ENCODE results near the gene E2F3. TPM values are rescaled to one million over a fixed set of nuclear protein-coding genes. Genes with fewer than 3 reads are reported as not detected.
"Not testable (repeated sequence)": the region's sequence is repeated elsewhere in the genome, so short reads cannot be mapped to it uniquely, and the experiment has no call there.

Gene E2F3
- total and polyA plus RNA-seq, 4 donors = 5.4 to 36.4 (median 17.0) TPM

DNA sequence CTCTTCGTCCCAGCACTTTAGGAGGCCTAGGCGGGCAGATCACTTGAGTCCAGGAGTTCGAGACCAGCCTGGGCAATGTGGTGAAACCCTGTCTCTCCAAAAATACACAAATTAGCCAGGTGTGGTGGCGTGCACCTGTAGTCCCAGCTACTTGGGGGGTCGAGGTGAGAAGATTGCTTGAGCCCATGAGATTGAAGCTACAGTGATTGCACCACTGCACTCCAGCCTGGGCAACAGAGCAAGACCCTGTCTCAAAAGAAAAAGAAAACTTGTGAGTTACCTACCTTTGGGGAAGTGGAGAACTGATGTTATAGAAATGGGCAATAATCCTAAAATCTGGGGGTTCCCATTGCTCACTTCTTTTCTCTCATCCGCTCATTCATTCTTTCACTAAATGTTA lies 58.0 kb downstream of the E2F3 start:
- no peaks in the 10 kb centered on the region for H3K4me1 ChIP-seq (ENCODE audit: control insufficient read depth, insufficient read depth, low read length)
- no peak for DNase-seq (ENCODE audit: low read depth in 4 of 6, low spot score in 6 of 6)
- H3K9me3 ChIP-seq (ENCODE audit: control insufficient read depth, insufficient read depth, low read length) = no peaks in the 10 kb centered on the region
- H3K4me3 ChIP-seq (ENCODE audit: low read depth, low read length) = no peak overlapping the region
- no peaks in the 10 kb centered on the region for H3K27me3 ChIP-seq (ENCODE audit: control insufficient read depth, insufficient read depth, low read length)
- no peaks in the 10 kb centered on the region for H3K36me3 ChIP-seq (ENCODE audit: control insufficient read depth, insufficient read depth, low read length)
- 100% methylated on average over 3 of the region's 6 CpGs for WGBS (ENCODE audit: insufficient coverage)
- H3K27ac ChIP-seq (ENCODE audit: low read depth, low read length) = no peak overlapping the region

DNA sequence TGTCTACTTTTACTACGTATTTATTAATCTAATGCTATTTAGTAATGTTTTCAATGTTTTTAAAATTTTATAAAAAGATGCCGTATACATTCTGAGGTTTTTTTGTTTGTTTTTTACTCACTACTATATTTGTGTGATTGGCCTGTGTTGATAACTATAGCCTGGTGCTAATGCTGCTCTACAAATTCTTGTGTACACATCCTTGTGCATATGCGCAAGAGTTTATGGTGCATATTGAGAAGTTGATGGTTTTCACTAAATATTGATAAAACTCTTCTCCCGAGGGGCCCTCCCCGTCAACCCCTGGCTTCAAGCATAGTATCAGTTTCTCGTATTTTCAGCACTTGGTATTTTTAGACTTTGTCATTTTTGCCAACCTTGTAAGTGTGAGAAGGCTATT lies 59.9 kb downstream of the E2F3 start:
- no peaks in the 10 kb centered on the region for H3K36me3 ChIP-seq (ENCODE audit: control insufficient read depth, insufficient read depth, low read length)
- H3K27me3 ChIP-seq (ENCODE audit: control insufficient read depth, insufficient read depth, low read length) = no peaks in the 10 kb centered on the region
- no peak overlapping the region for H3K4me3 ChIP-seq (ENCODE audit: low read depth, low read length)
- no peak overlapping the region for H3K27ac ChIP-seq (ENCODE audit: low read depth, low read length)
- WGBS (ENCODE audit: insufficient coverage) = no CpG with 5 or more reads among the region's 6 CpGs
- DNase-seq (ENCODE audit: low read depth in 4 of 6, low spot score in 6 of 6) = no peak
- no peaks in the 10 kb centered on the region for H3K4me1 ChIP-seq (ENCODE audit: control insufficient read depth, insufficient read depth, low read length)
- H3K9me3 ChIP-seq (ENCODE audit: control insufficient read depth, insufficient read depth, low read length) = no peaks in the 10 kb centered on the region

DNA sequence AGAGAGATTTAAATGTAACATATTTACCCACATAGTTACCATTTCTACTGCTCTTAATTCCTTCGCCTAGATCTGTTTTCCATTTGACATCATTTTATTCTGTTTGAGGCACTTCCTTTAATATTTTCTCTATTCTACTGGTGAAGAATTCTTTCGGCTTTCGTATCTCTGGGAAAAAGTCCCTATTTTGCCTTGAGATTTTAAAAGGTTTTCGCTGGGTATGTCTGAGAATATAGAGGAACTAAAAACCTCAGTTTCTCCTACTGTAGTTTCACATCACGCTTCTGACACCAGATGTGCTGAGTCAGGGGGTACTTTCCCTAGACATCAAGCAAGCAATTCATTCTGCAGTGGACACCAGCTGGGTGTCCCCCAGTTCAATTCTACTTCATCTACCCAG lies 61.7 kb downstream of the E2F3 start:
- Histone ChIP-seq H3K27me3 (ENCODE audit: control insufficient read depth, insufficient read depth, low read length) (no peaks in the 10 kb centered on the region), H3K27ac (ENCODE audit: low read depth, low read length) (no peak overlapping the region), H3K4me3 (ENCODE audit: low read depth, low read length) (no peak overlapping the region), H3K36me3 (ENCODE audit: control insufficient read depth, insufficient read depth, low read length) (no peaks in the 10 kb centered on the region), H3K4me1 (ENCODE audit: control insufficient read depth, insufficient read depth, low read length) (no peaks in the 10 kb centered on the region), H3K9me3 (ENCODE audit: control insufficient read depth, insufficient read depth, low read length) (no peaks in the 10 kb centered on the region)
- no peak for DNase-seq (ENCODE audit: low read depth in 4 of 6, low spot score in 6 of 6)
- no CpG with 5 or more reads among the region's 5 CpGs for WGBS (ENCODE audit: insufficient coverage)

DNA sequence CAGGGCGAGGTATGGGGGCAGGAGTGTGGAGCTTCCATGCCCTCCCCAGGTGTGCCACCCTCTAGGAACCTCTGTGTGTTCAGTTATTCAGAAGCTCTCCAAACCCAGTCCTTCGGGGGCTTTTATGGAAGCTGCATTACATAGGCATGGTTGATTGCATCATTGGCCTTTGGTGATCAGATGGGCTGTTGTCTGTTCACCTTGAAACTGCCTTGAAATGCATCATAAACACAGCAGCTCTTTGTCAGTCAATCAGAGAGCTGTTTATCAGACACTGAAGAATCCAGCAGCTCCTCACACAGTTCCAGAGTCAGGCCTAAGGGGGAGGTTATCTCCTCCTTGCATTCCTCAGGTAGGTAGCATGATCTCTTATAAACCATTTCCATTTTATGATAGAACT lies 62.4 kb downstream of the E2F3 start:
- H3K27me3 ChIP-seq (ENCODE audit: control insufficient read depth, insufficient read depth, low read length) = no peaks in the 10 kb centered on the region
- no peaks in the 10 kb centered on the region for H3K9me3 ChIP-seq (ENCODE audit: control insufficient read depth, insufficient read depth, low read length)
- 100% methylated on average over 1 of the region's 2 CpGs for WGBS (ENCODE audit: insufficient coverage)
- no peaks in the 10 kb centered on the region for H3K36me3 ChIP-seq (ENCODE audit: control insufficient read depth, insufficient read depth, low read length)
- H3K27ac ChIP-seq (ENCODE audit: low read depth, low read length) = no peak overlapping the region
- no peak overlapping the region for H3K4me3 ChIP-seq (ENCODE audit: low read depth, low read length)
- DNase-seq (ENCODE audit: low read depth in 4 of 6, low spot score in 6 of 6) = no peak
- H3K4me1 ChIP-seq (ENCODE audit: control insufficient read depth, insufficient read depth, low read length) = no peaks in the 10 kb centered on the region

DNA sequence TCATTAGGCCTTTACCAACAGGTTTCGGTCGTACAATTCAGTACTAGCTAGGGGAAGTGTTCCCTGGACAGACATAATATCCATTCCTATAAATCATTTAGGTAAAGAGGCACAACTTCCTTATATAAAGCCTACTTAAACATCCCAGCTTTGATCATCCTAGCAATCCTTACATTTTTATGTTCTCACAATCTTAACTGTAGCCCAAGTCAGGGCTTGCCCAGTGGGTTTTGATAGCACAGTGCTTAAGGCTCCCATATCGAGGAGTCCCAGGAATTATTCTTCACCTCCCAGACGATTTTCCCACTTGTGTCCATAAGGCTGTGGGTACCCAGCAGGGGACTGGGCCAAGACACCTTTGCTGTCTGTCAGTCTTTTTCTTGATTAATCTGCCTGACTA lies 63.2 kb downstream of the E2F3 start:
- Histone ChIP-seq H3K27me3 (ENCODE audit: control insufficient read depth, insufficient read depth, low read length) (no peaks in the 10 kb centered on the region), H3K4me1 (ENCODE audit: control insufficient read depth, insufficient read depth, low read length) (no peaks in the 10 kb centered on the region), H3K36me3 (ENCODE audit: control insufficient read depth, insufficient read depth, low read length) (no peaks in the 10 kb centered on the region), H3K27ac (ENCODE audit: low read depth, low read length) (no peak overlapping the region), H3K9me3 (ENCODE audit: control insufficient read depth, insufficient read depth, low read length) (no peaks in the 10 kb centered on the region), H3K4me3 (ENCODE audit: low read depth, low read length) (no peak overlapping the region)
- no peak for DNase-seq (ENCODE audit: low read depth in 4 of 6, low spot score in 6 of 6)
- 95% methylated on average over 2 of the region's 4 CpGs for WGBS (ENCODE audit: insufficient coverage)

DNA sequence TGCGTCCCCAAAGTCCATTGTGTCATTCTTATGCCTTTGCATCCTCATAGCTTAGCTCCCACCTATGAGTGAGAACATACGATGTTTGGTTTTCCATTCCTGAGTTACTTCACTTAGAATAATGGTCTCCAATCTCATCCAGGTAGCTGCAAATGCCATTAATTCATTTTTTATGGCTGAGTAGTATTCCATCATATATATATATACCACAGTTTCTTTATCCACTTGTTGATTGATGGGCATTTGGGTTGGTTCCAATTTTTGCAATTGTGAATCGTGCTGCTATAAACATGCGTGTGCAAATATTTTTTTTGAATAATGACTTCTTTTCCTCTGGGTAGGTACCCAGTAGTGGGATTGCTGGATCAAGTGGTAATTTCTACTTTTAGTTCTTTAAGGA lies 63.9 kb downstream of the E2F3 start:
- not testable (repeated sequence) for H3K27ac ChIP-seq (ENCODE audit: low read depth, low read length); H3K9me3 ChIP-seq (ENCODE audit: control insufficient read depth, insufficient read depth, low read length); H3K27me3 ChIP-seq (ENCODE audit: control insufficient read depth, insufficient read depth, low read length); H3K4me3 ChIP-seq (ENCODE audit: low read depth, low read length); DNase-seq (ENCODE audit: low read depth in 4 of 6, low spot score in 6 of 6); H3K36me3 ChIP-seq (ENCODE audit: control insufficient read depth, insufficient read depth, low read length); H3K4me1 ChIP-seq (ENCODE audit: control insufficient read depth, insufficient read depth, low read length)
- no CpG with 5 or more reads among the region's 4 CpGs for WGBS (ENCODE audit: insufficient coverage)

DNA sequence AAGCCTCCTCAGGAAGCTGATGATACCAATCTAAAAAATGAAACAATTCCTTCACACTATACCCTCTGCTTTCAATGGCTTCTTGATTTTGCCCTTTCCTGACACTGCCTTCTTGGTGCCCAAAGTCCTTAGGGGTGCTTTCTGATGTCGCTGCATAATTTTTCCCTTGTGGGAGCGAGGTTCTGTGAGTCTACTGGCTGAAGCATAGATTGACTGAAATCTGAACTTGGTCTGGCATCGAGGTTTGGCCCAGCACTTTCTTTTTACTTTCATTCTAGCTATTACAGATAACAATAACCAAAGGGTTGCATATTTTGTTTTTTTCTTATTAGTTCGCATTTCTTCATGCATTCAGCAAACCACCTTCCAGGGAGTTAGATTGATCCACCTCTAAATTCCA lies 65.8 kb downstream of the E2F3 start:
- Histone ChIP-seq H3K27me3 (ENCODE audit: control insufficient read depth, insufficient read depth, low read length) (no peaks in the 10 kb centered on the region), H3K4me3 (ENCODE audit: low read depth, low read length) (no peak overlapping the region), H3K27ac (ENCODE audit: low read depth, low read length) (no peak overlapping the region), H3K4me1 (ENCODE audit: control insufficient read depth, insufficient read depth, low read length) (no peaks in the 10 kb centered on the region), H3K36me3 (ENCODE audit: control insufficient read depth, insufficient read depth, low read length) (no peaks in the 10 kb centered on the region), H3K9me3 (ENCODE audit: control insufficient read depth, insufficient read depth, low read length) (no peaks in the 10 kb centered on the region)
- 100% methylated on average over 2 of the region's 4 CpGs for WGBS (ENCODE audit: insufficient coverage)
- DNase-seq (ENCODE audit: low read depth in 4 of 6, low spot score in 6 of 6) = no peak

DNA sequence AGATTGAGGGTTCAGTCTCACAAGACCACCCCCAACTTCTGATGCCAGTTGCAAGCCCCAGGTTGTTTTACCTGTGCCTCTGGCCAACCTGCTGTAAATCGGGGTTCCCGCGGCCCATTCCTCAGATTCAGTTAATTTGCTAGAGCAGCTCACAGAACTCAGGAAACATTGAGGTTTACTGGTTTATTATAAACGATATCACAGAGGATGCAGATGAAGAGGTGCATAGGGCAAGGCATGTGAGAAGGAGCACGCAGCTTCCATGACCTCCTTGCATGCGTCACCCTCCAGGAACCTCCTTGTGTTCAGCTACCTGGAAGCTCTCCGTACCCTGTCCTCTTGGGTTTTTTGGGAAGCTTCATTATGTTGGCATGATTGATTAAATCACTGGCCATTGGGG lies 66.5 kb downstream of the E2F3 start:
- no peak for DNase-seq (ENCODE audit: low read depth in 4 of 6, low spot score in 6 of 6)
- no peak overlapping the region for H3K27ac ChIP-seq (ENCODE audit: low read depth, low read length)
- H3K4me3 ChIP-seq (ENCODE audit: low read depth, low read length) = no peak overlapping the region
- no peaks in the 10 kb centered on the region for H3K9me3 ChIP-seq (ENCODE audit: control insufficient read depth, insufficient read depth, low read length)
- WGBS (ENCODE audit: insufficient coverage) = 94% methylated on average over 4 of the region's 7 CpGs
- H3K4me1 ChIP-seq (ENCODE audit: control insufficient read depth, insufficient read depth, low read length) = no peaks in the 10 kb centered on the region
- H3K36me3 ChIP-seq (ENCODE audit: control insufficient read depth, insufficient read depth, low read length) = no peaks in the 10 kb centered on the region
- H3K27me3 ChIP-seq (ENCODE audit: control insufficient read depth, insufficient read depth, low read length) = no peaks in the 10 kb centered on the region

DNA sequence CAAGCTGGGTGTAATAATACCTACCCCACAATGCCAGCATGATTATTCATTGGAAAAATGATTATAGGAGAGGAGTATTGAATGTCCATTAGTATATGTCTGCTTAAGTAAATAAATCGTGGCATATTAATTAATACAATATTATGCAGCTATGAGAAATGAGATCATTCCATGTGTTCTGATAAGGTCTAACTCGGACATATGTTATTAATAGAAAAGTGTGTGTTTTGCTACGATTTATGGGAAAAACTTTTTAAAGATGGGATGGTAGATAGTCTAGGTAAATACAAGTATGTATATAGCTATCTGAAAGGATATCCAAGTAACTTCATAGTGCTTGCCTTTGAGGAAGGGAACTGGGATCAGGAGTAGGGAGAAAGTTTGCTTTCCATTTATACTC lies 71.1 kb downstream of the E2F3 start:
- Histone ChIP-seq H3K36me3 (ENCODE audit: control insufficient read depth, insufficient read depth, low read length) (no peaks in the 10 kb centered on the region), H3K27me3 (ENCODE audit: control insufficient read depth, insufficient read depth, low read length) (no peaks in the 10 kb centered on the region), H3K9me3 (ENCODE audit: control insufficient read depth, insufficient read depth, low read length) (no peaks in the 10 kb centered on the region), H3K4me1 (ENCODE audit: control insufficient read depth, insufficient read depth, low read length) (no peaks in the 10 kb centered on the region), H3K27ac (ENCODE audit: low read depth, low read length) (no peak overlapping the region), H3K4me3 (ENCODE audit: low read depth, low read length) (no peak overlapping the region)
- no CpG with 5 or more reads among the region's 3 CpGs for WGBS (ENCODE audit: insufficient coverage)
- no peak for DNase-seq (ENCODE audit: low read depth in 4 of 6, low spot score in 6 of 6)

DNA sequence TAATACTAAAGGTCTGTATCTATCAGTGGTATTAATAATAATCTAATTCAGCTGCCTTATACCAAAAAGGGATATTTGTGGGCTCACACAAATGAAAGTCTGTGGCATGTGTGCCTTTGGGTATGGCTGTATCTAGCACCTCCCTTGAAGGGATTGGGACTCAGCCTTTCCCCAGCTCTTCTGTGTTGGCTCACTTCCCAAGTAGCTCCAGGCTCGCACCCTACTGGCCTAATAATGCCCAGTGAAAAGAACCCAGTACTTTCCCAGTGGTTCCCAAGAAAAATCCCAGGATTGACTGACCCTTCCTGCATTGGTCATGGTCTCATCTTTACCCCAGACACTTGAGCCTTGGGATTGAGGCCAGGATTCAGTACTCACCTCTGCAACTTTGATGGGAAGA lies 71.8 kb downstream of the E2F3 start:
- Histone ChIP-seq H3K4me3 (ENCODE audit: low read depth, low read length) (no peak overlapping the region), H3K9me3 (ENCODE audit: control insufficient read depth, insufficient read depth, low read length) (no peaks in the 10 kb centered on the region), H3K4me1 (ENCODE audit: control insufficient read depth, insufficient read depth, low read length) (peaks cover 3% of the 10 kb centered on the region), H3K27ac (ENCODE audit: low read depth, low read length) (no peak overlapping the region), H3K36me3 (ENCODE audit: control insufficient read depth, insufficient read depth, low read length) (no peaks in the 10 kb centered on the region), H3K27me3 (ENCODE audit: control insufficient read depth, insufficient read depth, low read length) (no peaks in the 10 kb centered on the region)
- DNase-seq (ENCODE audit: low read depth in 4 of 6, low spot score in 6 of 6) = no peak
- 73% methylated on average over 1 of the region's 1 CpG for WGBS (ENCODE audit: insufficient coverage)
